ENCODE results near the gene TPX2. TPM values are rescaled to one million over a fixed set of nuclear protein-coding genes. Genes with fewer than 3 reads are reported as not detected.

TPX2 gene
- total RNA-seq, 1 experiment from 2014 or later, result 248 TPM

DNA sequence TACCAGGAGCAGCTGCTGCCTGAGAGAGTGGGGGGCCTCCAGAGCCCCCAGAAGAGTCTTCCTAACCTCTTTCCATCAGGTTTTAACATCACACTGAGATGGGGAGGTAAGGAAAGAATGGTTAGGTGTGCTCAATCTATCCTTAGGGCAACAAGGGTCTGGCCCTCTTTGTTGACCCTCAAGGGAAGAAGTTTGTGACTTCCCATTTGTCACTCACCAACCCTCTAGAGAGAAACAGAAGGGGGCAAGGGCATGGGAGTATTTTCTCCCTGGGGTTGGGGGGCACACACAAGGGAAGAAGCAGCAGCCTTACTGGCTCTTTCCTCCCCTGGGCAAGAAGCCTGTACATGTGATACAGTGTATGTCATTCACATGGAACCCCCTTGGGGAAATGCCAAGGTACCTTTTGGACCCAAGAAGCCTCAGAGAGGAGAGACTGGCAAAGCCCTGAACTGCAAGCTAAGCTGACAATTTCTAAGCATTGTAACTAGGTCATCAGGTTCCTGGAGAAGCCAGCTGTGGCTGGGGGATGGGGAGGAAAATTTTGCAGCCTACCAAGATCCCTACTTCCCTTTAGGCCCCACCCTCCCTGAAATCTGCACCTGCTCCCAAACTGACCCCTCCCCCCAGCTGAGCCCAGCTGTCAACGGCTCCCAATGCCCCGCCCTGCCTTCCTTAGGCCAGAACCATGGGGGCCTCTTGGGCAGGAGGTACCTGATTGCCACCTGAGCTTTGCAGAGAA, 30.9 kb upstream of the TPX2 start:
- POLR2A ChIA-PET, result interaction anchor here (0.6 kb wide), 1 partner anchor 718 kb away, joined by 4 read pairs; no protein-coding TSS in a partner anchor

DNA sequence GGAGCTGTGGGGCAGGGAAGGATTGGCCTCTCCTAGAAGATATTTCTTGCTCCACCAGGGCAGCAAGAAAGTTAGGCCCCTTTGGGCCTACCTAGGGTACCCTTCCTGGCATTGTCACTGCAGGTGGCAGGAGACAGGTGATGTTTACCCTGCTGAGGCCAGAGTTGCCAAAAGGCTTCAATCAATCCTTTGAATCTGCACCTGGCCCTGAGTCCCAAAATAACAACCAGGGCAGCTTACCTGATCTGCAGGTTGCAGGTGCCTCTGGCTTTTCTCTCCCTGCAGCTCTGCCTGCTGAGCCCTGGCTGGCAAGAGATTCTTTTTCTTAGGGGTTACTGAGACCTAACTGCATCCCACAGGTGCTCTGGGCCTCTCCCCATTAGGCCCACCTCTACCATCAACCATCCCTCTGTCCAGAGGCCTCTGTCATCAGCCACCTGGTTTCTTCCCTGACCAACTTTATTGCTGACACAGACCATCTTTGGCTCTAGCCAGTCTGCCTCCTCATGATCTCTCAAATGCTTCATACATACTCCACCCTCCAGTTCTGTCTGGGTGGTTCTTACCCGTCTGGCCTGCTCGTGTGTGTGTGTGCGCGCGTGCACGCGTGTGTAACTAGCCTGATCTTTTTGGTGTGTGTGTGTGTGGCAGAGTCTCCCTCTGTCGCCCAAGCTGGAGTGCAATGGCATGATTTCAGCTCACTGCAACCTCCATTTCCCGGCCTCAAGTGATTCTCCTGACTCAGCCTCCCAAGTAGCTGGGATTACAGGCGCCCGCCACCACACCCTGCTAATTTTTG, 30.2 kb upstream of the TPX2 start:
- TF ChIP-seq TCF7L2 (IDR thresholded peaks at IDR 0.05; ENCODE audit: low read depth, low read length) (no peak), SIN3A (IDR thresholded peaks at IDR 0.05; ENCODE audit: borderline replicate concordance, insufficient read depth, low read depth, low read length) (no peak), POLR2AphosphoS5 (IDR thresholded peaks at IDR 0.05; ENCODE audit: low read depth, low read length) (no peak)
- TF ChIP-seq, protein P1, sequence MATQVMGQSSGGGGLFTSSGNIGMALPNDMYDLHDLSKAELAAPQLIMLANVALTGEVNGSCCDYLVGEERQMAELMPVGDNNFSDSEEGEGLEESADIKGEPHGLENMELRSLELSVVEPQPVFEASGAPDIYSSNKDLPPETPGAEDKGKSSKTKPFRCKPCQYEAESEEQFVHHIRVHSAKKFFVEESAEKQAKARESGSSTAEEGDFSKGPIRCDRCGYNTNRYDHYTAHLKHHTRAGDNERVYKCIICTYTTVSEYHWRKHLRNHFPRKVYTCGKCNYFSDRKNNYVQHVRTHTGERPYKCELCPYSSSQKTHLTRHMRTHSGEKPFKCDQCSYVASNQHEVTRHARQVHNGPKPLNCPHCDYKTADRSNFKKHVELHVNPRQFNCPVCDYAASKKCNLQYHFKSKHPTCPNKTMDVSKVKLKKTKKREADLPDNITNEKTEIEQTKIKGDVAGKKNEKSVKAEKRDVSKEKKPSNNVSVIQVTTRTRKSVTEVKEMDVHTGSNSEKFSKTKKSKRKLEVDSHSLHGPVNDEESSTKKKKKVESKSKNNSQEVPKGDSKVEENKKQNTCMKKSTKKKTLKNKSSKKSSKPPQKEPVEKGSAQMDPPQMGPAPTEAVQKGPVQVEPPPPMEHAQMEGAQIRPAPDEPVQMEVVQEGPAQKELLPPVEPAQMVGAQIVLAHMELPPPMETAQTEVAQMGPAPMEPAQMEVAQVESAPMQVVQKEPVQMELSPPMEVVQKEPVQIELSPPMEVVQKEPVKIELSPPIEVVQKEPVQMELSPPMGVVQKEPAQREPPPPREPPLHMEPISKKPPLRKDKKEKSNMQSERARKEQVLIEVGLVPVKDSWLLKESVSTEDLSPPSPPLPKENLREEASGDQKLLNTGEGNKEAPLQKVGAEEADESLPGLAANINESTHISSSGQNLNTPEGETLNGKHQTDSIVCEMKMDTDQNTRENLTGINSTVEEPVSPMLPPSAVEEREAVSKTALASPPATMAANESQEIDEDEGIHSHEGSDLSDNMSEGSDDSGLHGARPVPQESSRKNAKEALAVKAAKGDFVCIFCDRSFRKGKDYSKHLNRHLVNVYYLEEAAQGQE (IDR thresholded peaks at IDR 0.05; ENCODE audit: insufficient read depth in 1 of 2, low read depth in 2 of 2, low read length in 1 of 2), result no peak
- TF ChIP-seq, protein P2, sequence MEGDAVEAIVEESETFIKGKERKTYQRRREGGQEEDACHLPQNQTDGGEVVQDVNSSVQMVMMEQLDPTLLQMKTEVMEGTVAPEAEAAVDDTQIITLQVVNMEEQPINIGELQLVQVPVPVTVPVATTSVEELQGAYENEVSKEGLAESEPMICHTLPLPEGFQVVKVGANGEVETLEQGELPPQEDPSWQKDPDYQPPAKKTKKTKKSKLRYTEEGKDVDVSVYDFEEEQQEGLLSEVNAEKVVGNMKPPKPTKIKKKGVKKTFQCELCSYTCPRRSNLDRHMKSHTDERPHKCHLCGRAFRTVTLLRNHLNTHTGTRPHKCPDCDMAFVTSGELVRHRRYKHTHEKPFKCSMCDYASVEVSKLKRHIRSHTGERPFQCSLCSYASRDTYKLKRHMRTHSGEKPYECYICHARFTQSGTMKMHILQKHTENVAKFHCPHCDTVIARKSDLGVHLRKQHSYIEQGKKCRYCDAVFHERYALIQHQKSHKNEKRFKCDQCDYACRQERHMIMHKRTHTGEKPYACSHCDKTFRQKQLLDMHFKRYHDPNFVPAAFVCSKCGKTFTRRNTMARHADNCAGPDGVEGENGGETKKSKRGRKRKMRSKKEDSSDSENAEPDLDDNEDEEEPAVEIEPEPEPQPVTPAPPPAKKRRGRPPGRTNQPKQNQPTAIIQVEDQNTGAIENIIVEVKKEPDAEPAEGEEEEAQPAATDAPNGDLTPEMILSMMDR (IDR thresholded peaks at IDR 0.05), result no peak
- BruUV-seq (replicated peaks), result no TSS peak
- intact Hi-C loops (cut with micrococcal nuclease; ENCODE audit: unreplicated experiment) (no loop called here), in situ Hi-C loops (cut with HindIII; ENCODE audit: low pct_unique_long_range_greater_than_20kb, low sequenced_read_pairs) (no loop called here)
- CTCF ChIA-PET, result interaction anchor here (0.5 to 1.2 kb wide), 4 partner anchors 11 to 47 kb away, joined by 3 to 7 read pairs (median 3); no protein-coding TSS in a partner anchor
- no peaks in the 10 kb centered on the region for H3K9me3 ChIP-seq (ENCODE audit: control insufficient read depth, insufficient read depth, low read depth, low read length)
- no peak overlapping the region for H3K27ac ChIP-seq (ENCODE audit: low read length)
- no peak for ATAC-seq
- POLR2A ChIA-PET, result interaction anchor here (0.6 kb wide), 1 partner anchor 717 kb away, joined by 4 read pairs; no protein-coding TSS in a partner anchor
- no peak for DNase-seq (ENCODE audit: low read depth, low spot score)
- no peak overlapping the region for H3K4me3 ChIP-seq (ENCODE audit: low read depth in 2 of 2, low read length in 2 of 2)
- peaks cover 12% of the 10 kb centered on the region; the same call in 1 of the 2 replicates for H3K36me3 ChIP-seq (ENCODE audit: control insufficient read depth, insufficient read depth, low read length)
- H3K4me1 ChIP-seq (ENCODE audit: control insufficient read depth, insufficient read depth, low read length), result peaks cover 68% of the 10 kb centered on the region
- no peaks in the 10 kb centered on the region for H3K27me3 ChIP-seq (ENCODE audit: control insufficient read depth, insufficient read depth, low read length)

More for the DNA sequence above, 30.9 kb upstream of the TPX2 start:
- in situ Hi-C loops (cut with HindIII; ENCODE audit: low pct_unique_long_range_greater_than_20kb, low sequenced_read_pairs), result no loop called here
- CTCF ChIA-PET, result interaction anchor here (0.5 to 1.2 kb wide), 3 partner anchors 15 to 47 kb away, joined by 3 read pairs; no protein-coding TSS in a partner anchor
- peaks cover 12% of the 10 kb centered on the region; the same call in 1 of the 2 replicates for H3K36me3 ChIP-seq (ENCODE audit: control insufficient read depth, insufficient read depth, low read length)
- H3K4me3 ChIP-seq (ENCODE audit: low read depth in 2 of 2, low read length in 2 of 2), result no peak overlapping the region
- no peak for TF ChIP-seq TCF7L2 (IDR thresholded peaks at IDR 0.05; ENCODE audit: low read depth, low read length)
- no peak for TF ChIP-seq POLR2AphosphoS5 (IDR thresholded peaks at IDR 0.05; ENCODE audit: low read depth, low read length)
- no peak for TF ChIP-seq SIN3A (IDR thresholded peaks at IDR 0.05; ENCODE audit: borderline replicate concordance, insufficient read depth, low read depth, low read length)
- TF ChIP-seq, protein P1 (IDR thresholded peaks at IDR 0.05; ENCODE audit: insufficient read depth in 1 of 2, low read depth in 2 of 2, low read length in 1 of 2), result no peak
- TF ChIP-seq, protein P2 (IDR thresholded peaks at IDR 0.05), result no peak
- ATAC-seq (no peak), DNase-seq (ENCODE audit: low read depth, low spot score) (no peak)
- H3K4me1 ChIP-seq (ENCODE audit: control insufficient read depth, insufficient read depth, low read length), result peaks cover 61% of the 10 kb centered on the region
- H3K9me3 ChIP-seq (ENCODE audit: control insufficient read depth, insufficient read depth, low read depth, low read length), result no peaks in the 10 kb centered on the region
- intact Hi-C loops (cut with micrococcal nuclease; ENCODE audit: unreplicated experiment), result no loop called here
- H3K27ac ChIP-seq (ENCODE audit: low read length), result peak overlapping the region; percentile 34; the same call in 1 of the 2 replicates
- no peaks in the 10 kb centered on the region for H3K27me3 ChIP-seq (ENCODE audit: control insufficient read depth, insufficient read depth, low read length)
- no TSS peak for BruUV-seq (replicated peaks)

All from Panc1 (cell line).